Endodermal cell (in vitro differentiated cells): ENCODE data around the gene CAPN2. TPM values are rescaled to one million over a fixed set of nuclear protein-coding genes. Genes with fewer than 3 reads are reported as not detected.

ENCODE experiments used
- DNase-seq: peaks from one replicate; pipeline ENCODE4 v3.0.0-alpha.2; 2017
- H3K27ac ChIP-seq: 2 replicates; pipeline ENCODE4 v1.5.1; 2013; ENCODE audit warnings: mild to moderate bottlenecking, low read depth, low read length, moderate library complexity
- H3K27me3 ChIP-seq: 2 replicates; pipeline ENCODE4 v1.6.1; 2013; ENCODE audit warnings: mild to moderate bottlenecking, low read length, moderate library complexity; ENCODE audit not compliant: insufficient read depth, control insufficient read depth, poor library complexity, severe bottlenecking
- H3K36me3 ChIP-seq: 2 replicates; pipeline ENCODE4 v1.7.0; 2013; ENCODE audit warnings: mild to moderate bottlenecking, low read length, moderate library complexity; ENCODE audit not compliant: control insufficient read depth, insufficient read depth
- H3K4me1 ChIP-seq: one replicate; pipeline ENCODE4 v1.7.0; 2013; ENCODE audit warnings: low read length; ENCODE audit not compliant: control insufficient read depth, insufficient read depth
- H3K4me3 ChIP-seq: 2 replicates; pipeline ENCODE4 v1.5.1; 2013; ENCODE audit warnings: mild to moderate bottlenecking, low read length, moderate library complexity
- H3K9ac ChIP-seq: 2 replicates; pipeline ENCODE4 v1.6.1; 2013; ENCODE audit warnings: mild to moderate bottlenecking, low read length, moderate library complexity; ENCODE audit not compliant: poor library complexity, severe bottlenecking; ENCODE audit errors: extremely low read depth
- H3K9me3 ChIP-seq: 2 replicates; pipeline ENCODE4 v1.6.1; 2013; ENCODE audit warnings: mild to moderate bottlenecking, low read length, moderate library complexity; ENCODE audit not compliant: control insufficient read depth
- H3K27ac Mint-ChIP-seq: 2 replicates; pipeline ENCODE4 v1.8.0; 2020; ENCODE audit warnings: mixed read lengths
- H3K27me3 Mint-ChIP-seq: 2 replicates; pipeline ENCODE4 v1.8.0; 2021; ENCODE audit warnings: mild to moderate bottlenecking, mixed read lengths; ENCODE audit not compliant: insufficient read depth
- H3K36me3 Mint-ChIP-seq: 2 replicates; pipeline ENCODE4 v1.8.0; 2020; ENCODE audit warnings: low read depth, mixed read lengths
- H3K4me1 Mint-ChIP-seq: 2 replicates; pipeline ENCODE4 v1.8.0; 2020; ENCODE audit warnings: mixed read lengths
- H3K4me3 Mint-ChIP-seq: 2 replicates; pipeline ENCODE4 v1.8.0; 2020; ENCODE audit warnings: mild to moderate bottlenecking, moderate library complexity, mixed read lengths
- H3K9me3 Mint-ChIP-seq: 2 replicates; pipeline ENCODE4 v1.8.0; 2020; ENCODE audit warnings: mild to moderate bottlenecking, mixed read lengths
- CTCF ChIP-seq: fragments of 200-600 bp; sonication (generic); conservative IDR thresholded peaks from 2 replicates; pipeline ENCODE4 v1.5.0; 2021; ENCODE audit warnings: antibody characterized with exemption, mild to moderate bottlenecking
- WGBS, 2 experiments: methylation state at CpG; one replicate each; pipeline versions ENCODE4 v1.1.5 to v1.1.7; 2013; ENCODE audit warnings: missing lambda C conversion rate in 2 of 2, mixed read lengths in 1 of 2; ENCODE audit not compliant: insufficient coverage in 1 of 2, insufficient read length in 1 of 2; 5-methylcytosine and 5-hydroxymethylcytosine counted together
- total RNA-seq, 2 donors: library from RNA; stranded (reverse); fragmentation: NEBNext Ultra II Directional in 1 of 2; extraction: Animal tissue kit (Norgen Biotek cat#: 25700) in 1 of 2; gene quantifications; 2 replicates in 1 of 2; 3 replicates in 1 of 2; pipeline ENCODE4 v1.2.1, GENCODE V29; 2021

CAPN2 gene
- total RNA-seq, 2 donors from 2014 or later = 49.2 to 49.7 TPM

GRCh38 chr1:223760833-223761232 lies 48.5 kb downstream of the CAPN2 start:
- Histone ChIP-seq H3K9me3 (no peaks in the 10 kb centered on the region), H3K4me3 (no peak overlapping the region), H3K27me3 (no peaks in the 10 kb centered on the region), H3K4me1 (peaks cover 7% of the 10 kb centered on the region), H3K9ac (no peak overlapping the region), H3K27ac (no peak overlapping the region), H3K36me3 (peaks cover 90% of the 10 kb centered on the region)
- no peak for DNase-seq
- H3K27ac Mint-ChIP-seq = no peak overlapping the region
- H3K4me1 Mint-ChIP-seq = peaks cover 15% of the 10 kb centered on the region
- H3K27me3 Mint-ChIP-seq = no peaks in the 10 kb centered on the region
- no peak for TF ChIP-seq CTCF
- WGBS, 2 experiments = 92 to 93% methylated on average over 5 to 6 of the region's 6 CpGs
- peaks cover 36% of the 10 kb centered on the region for H3K36me3 Mint-ChIP-seq
- no peaks in the 10 kb centered on the region for H3K9me3 Mint-ChIP-seq
- no peak overlapping the region for H3K4me3 Mint-ChIP-seq

- H3K27ac ChIP-seq = no peak overlapping the region
- no peak for DNase-seq
- H3K4me3 ChIP-seq = no peak overlapping the region
- 90 to 93% methylated on average over 4 to 7 of the region's 7 CpGs for WGBS, 2 experiments
- Mint-ChIP-seq H3K4me1 (peaks cover 15% of the 10 kb centered on the region), H3K4me3 (no peak overlapping the region), H3K9me3 (no peaks in the 10 kb centered on the region), H3K27ac (no peak overlapping the region), H3K27me3 (no peaks in the 10 kb centered on the region), H3K36me3 (peaks cover 32% of the 10 kb centered on the region)
- H3K27me3 ChIP-seq = no peaks in the 10 kb centered on the region
- H3K4me1 ChIP-seq = peaks cover 7% of the 10 kb centered on the region
- H3K36me3 ChIP-seq = peaks cover 92% of the 10 kb centered on the region
- no peak for TF ChIP-seq CTCF
- no peaks in the 10 kb centered on the region for H3K9me3 ChIP-seq
- no peak overlapping the region for H3K9ac ChIP-seq
Observed at GRCh38 chr1:223761411-223761810, 49.1 kb downstream of the CAPN2 start.

GRCh38 chr1:223763251-223763650 lies 50.9 kb downstream of the CAPN2 start:
- Histone ChIP-seq H3K27me3 (no peaks in the 10 kb centered on the region), H3K9ac (no peak overlapping the region), H3K4me3 (no peak overlapping the region), H3K36me3 (peaks cover 77% of the 10 kb centered on the region), H3K4me1 (no peaks in the 10 kb centered on the region), H3K9me3 (no peaks in the 10 kb centered on the region), H3K27ac (no peak overlapping the region)
- 94 to 96% methylated on average over 5 of the region's 5 CpGs for WGBS, 2 experiments
- TF ChIP-seq CTCF = no peak
- Mint-ChIP-seq H3K36me3 (peaks cover 34% of the 10 kb centered on the region), H3K9me3 (no peaks in the 10 kb centered on the region), H3K27me3 (no peaks in the 10 kb centered on the region), H3K27ac (no peak overlapping the region), H3K4me1 (peaks cover 10% of the 10 kb centered on the region), H3K4me3 (no peak overlapping the region)
- DNase-seq = no peak
